ENCODE results near the gene RUVBL2. TPM values are rescaled to one million over a fixed set of nuclear protein-coding genes. Genes with fewer than 3 reads are reported as not detected.
"Not testable (repeated sequence)": the region's sequence is repeated elsewhere in the genome, so short reads cannot be mapped to it uniquely, and the experiment has no call there.

Gene RUVBL2
- polyA plus RNA-seq, 3 donors, result 40.1 to 44.4 (median 41.9) TPM

DNA sequence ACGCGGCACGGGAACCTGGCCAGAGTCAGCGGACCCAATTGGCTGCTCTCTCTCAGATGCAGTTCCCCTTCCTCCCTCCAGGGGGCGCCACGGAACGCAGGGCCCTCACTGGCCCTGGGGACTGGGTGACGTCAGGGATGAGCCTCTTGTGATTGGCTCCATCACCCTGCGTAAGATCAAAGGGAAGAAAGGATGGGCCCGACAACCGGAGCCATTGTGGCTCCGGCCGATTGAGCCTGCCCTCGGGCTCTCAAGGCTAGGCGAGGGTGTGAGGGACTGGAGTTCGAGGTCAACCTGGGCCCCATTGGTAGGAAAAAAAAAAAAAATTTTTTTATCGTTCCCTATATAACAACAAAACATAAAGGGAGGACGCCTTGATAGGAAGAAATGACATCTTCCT lies 43.1 kb downstream of the RUVBL2 start, which contains the start of gene CGB1:
Gene CGB1 (minus strand): TSS at position 81 of the 400 bp plus-strand sequence. CDS start 184 bp downstream, outside the sequence.
- intact Hi-C loops (cut with micrococcal nuclease); H3K27me3 ChIP-seq (ENCODE audit: control insufficient read depth in 2 of 2, insufficient read depth in 2 of 2, low read length in 2 of 2); H3K4me3 Mint-ChIP-seq; H3K4me1 Mint-ChIP-seq; H3K27ac ChIP-seq (ENCODE audit: low read depth in 1 of 2, low read length in 2 of 2); H4K20me1 ChIP-seq (ENCODE audit: insufficient read depth, low read length); H3K9me3 ChIP-seq (replicated peaks in 1 of 2; ENCODE audit: control insufficient read depth in 1 of 2, insufficient read depth in 1 of 2, low read length in 2 of 2); H2AFZ ChIP-seq (ENCODE audit: insufficient read depth, low read depth, low read length, poor library complexity, severe bottlenecking); H3K27ac Mint-ChIP-seq; H3K79me2 ChIP-seq (ENCODE audit: insufficient read depth, low read length); H3K9ac ChIP-seq (ENCODE audit: insufficient read depth, low read length, poor library complexity, severe bottlenecking); H3K4me2 ChIP-seq (replicated peaks; ENCODE audit: extremely low read depth, low read length, poor library complexity, severe bottlenecking); H3K36me3 ChIP-seq (replicated peaks in 1 of 2; ENCODE audit: control insufficient read depth in 1 of 2, insufficient read depth in 2 of 2, low read length in 2 of 2); H3K36me3 Mint-ChIP-seq; H3K4me3 ChIP-seq (replicated peaks in 1 of 3; ENCODE audit: low read depth in 2 of 3, low read length in 3 of 3); H3K4me1 ChIP-seq (ENCODE audit: control insufficient read depth in 1 of 2, insufficient read depth in 2 of 2, low read length in 2 of 2); H3K9me3 Mint-ChIP-seq: not testable (repeated sequence)
- H3K27me3 Mint-ChIP-seq (ENCODE audit: low read depth in 3 of 3), result peaks cover 2 to 12% (median 7%) of the 10 kb centered on the region in 3 donors
- peak in 1 of 3 donors; percentile 25 for DNase-seq
- WGBS (ENCODE audit: insufficient coverage), result 36% methylated on average over 2 of the region's 18 CpGs
- TF ChIP-seq CTCF (IDR thresholded peaks at IDR 0.05), result peak; percentile 43

DNA sequence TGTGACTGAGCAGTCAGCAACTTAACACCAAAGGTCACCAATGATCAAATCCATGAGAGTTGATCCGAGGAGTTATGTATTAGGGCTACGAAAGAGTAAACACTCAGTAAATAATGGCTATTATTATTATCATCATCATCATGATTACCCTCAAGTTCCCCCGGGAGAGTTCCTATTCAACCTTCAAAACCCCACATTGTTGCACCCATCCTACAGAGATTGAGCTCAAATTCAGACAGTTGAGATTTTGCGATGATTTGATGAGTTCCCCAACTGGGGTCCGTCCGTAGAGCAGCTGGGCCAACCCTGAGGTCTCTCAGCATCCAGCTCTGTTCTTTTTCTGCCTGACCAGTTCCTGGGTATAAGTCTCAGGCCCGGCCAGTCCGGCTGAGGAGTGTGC lies 44.4 kb downstream of the RUVBL2 start:
- H3K27ac Mint-ChIP-seq; H3K4me3 Mint-ChIP-seq; H3K4me1 ChIP-seq (ENCODE audit: control insufficient read depth in 1 of 2, insufficient read depth in 2 of 2, low read length in 2 of 2); intact Hi-C loops (cut with micrococcal nuclease); H3K27me3 ChIP-seq (ENCODE audit: control insufficient read depth in 2 of 2, insufficient read depth in 2 of 2, low read length in 2 of 2); H3K4me3 ChIP-seq (replicated peaks in 1 of 3; ENCODE audit: low read depth in 2 of 3, low read length in 3 of 3); H2AFZ ChIP-seq (ENCODE audit: insufficient read depth, low read depth, low read length, poor library complexity, severe bottlenecking); H3K9ac ChIP-seq (ENCODE audit: insufficient read depth, low read length, poor library complexity, severe bottlenecking); H3K36me3 Mint-ChIP-seq; H3K9me3 ChIP-seq (replicated peaks in 1 of 2; ENCODE audit: control insufficient read depth in 1 of 2, insufficient read depth in 1 of 2, low read length in 2 of 2); H3K79me2 ChIP-seq (ENCODE audit: insufficient read depth, low read length); DNase-seq; H3K4me2 ChIP-seq (replicated peaks; ENCODE audit: extremely low read depth, low read length, poor library complexity, severe bottlenecking); H3K9me3 Mint-ChIP-seq; H4K20me1 ChIP-seq (ENCODE audit: insufficient read depth, low read length); H3K27ac ChIP-seq (ENCODE audit: low read depth in 1 of 2, low read length in 2 of 2); H3K4me1 Mint-ChIP-seq; H3K36me3 ChIP-seq (replicated peaks in 1 of 2; ENCODE audit: control insufficient read depth in 1 of 2, insufficient read depth in 2 of 2, low read length in 2 of 2); H3K27me3 Mint-ChIP-seq (ENCODE audit: low read depth in 3 of 3): not testable (repeated sequence)
- WGBS (ENCODE audit: insufficient coverage), result no CpG with 5 or more reads among the region's 8 CpGs

DNA sequence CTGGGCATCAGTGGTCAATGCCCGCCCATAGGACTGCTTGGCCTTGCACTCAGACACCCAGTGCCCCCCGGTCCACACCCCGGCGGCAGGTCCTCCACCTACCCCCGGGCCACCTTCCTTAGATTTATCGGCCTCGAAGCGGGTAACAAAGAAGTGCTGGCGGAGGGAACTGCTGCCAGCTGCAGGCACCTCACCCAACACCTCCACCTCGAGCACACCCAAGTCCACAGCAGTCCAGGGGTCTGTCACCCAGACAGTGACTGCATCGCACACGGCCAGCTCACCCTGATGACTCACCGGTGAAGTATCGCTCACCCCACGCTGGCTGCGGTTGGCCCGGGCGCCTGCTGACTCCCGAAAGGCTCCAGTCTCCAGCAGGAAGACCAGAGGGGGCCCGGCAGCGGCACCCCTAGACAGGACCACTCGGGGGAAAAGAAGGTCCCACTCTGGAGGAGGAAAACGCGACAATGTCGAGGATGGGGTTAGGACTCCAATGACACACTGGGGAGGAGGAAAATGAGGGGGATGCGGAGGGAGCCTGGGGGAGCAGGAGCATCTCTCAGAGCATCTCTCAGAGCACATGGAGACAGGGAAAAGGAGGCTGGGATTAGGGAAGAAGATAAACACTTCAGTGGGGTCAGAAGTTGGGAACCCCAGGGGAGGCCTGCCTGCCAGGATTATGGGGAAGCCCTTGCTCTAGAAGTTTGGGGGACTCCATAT lies 45.0 kb downstream of the RUVBL2 start:
- H3K27ac ChIP-seq (ENCODE audit: low read depth in 1 of 2, low read length in 2 of 2); H3K9me3 ChIP-seq (replicated peaks in 1 of 2; ENCODE audit: control insufficient read depth in 1 of 2, insufficient read depth in 1 of 2, low read length in 2 of 2); H4K20me1 ChIP-seq (ENCODE audit: insufficient read depth, low read length); H3K4me1 ChIP-seq (ENCODE audit: control insufficient read depth in 1 of 2, insufficient read depth in 2 of 2, low read length in 2 of 2); H3K27me3 ChIP-seq (ENCODE audit: control insufficient read depth in 2 of 2, insufficient read depth in 2 of 2, low read length in 2 of 2); H3K4me1 Mint-ChIP-seq; H3K9me3 Mint-ChIP-seq; H3K36me3 ChIP-seq (replicated peaks in 1 of 2; ENCODE audit: control insufficient read depth in 1 of 2, insufficient read depth in 2 of 2, low read length in 2 of 2); intact Hi-C loops (cut with micrococcal nuclease); H3K4me3 ChIP-seq (replicated peaks in 1 of 3; ENCODE audit: low read depth in 2 of 3, low read length in 3 of 3); H3K79me2 ChIP-seq (ENCODE audit: insufficient read depth, low read length); H3K9ac ChIP-seq (ENCODE audit: insufficient read depth, low read length, poor library complexity, severe bottlenecking); H2AFZ ChIP-seq (ENCODE audit: insufficient read depth, low read depth, low read length, poor library complexity, severe bottlenecking); H3K4me3 Mint-ChIP-seq; H3K27ac Mint-ChIP-seq; H3K4me2 ChIP-seq (replicated peaks; ENCODE audit: extremely low read depth, low read length, poor library complexity, severe bottlenecking); DNase-seq; H3K36me3 Mint-ChIP-seq: not testable (repeated sequence)
- H3K27me3 Mint-ChIP-seq (ENCODE audit: low read depth in 3 of 3), result peaks cover 2 to 11% (median 7%) of the 10 kb centered on the region in 3 donors
- WGBS (ENCODE audit: insufficient coverage), result 90% methylated on average over 12 of the region's 26 CpGs

DNA sequence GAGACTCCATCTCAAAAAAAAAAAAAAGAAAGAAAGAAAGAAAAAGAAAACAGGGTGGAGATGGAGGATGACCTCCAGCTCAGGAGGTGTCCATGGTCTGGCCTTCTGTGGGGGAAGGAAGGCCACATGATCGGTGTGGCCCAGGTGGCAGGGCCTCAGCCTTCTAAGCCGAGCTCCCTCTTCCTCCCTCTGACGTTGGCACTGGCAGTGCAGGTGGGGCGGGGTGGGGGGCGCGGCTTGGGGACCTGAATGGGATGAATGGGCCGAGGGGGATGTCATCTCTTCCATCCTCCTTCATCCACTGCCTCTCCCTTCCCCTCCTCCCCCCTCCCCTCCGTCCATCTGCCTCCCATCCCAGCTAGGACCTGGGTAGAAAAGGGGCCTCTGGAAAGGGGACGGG lies 46.0 kb downstream of the RUVBL2 start:
- intact Hi-C loops (cut with micrococcal nuclease); H3K27ac ChIP-seq (ENCODE audit: low read depth in 1 of 2, low read length in 2 of 2); H3K9ac ChIP-seq (ENCODE audit: insufficient read depth, low read length, poor library complexity, severe bottlenecking); H4K20me1 ChIP-seq (ENCODE audit: insufficient read depth, low read length); H3K27ac Mint-ChIP-seq; H3K79me2 ChIP-seq (ENCODE audit: insufficient read depth, low read length); DNase-seq; H3K4me1 ChIP-seq (ENCODE audit: control insufficient read depth in 1 of 2, insufficient read depth in 2 of 2, low read length in 2 of 2); H2AFZ ChIP-seq (ENCODE audit: insufficient read depth, low read depth, low read length, poor library complexity, severe bottlenecking); H3K27me3 ChIP-seq (ENCODE audit: control insufficient read depth in 2 of 2, insufficient read depth in 2 of 2, low read length in 2 of 2); H3K4me1 Mint-ChIP-seq; H3K4me2 ChIP-seq (replicated peaks; ENCODE audit: extremely low read depth, low read length, poor library complexity, severe bottlenecking); H3K9me3 Mint-ChIP-seq; H3K4me3 ChIP-seq (replicated peaks in 1 of 3; ENCODE audit: low read depth in 2 of 3, low read length in 3 of 3); H3K9me3 ChIP-seq (replicated peaks in 1 of 2; ENCODE audit: control insufficient read depth in 1 of 2, insufficient read depth in 1 of 2, low read length in 2 of 2); H3K36me3 Mint-ChIP-seq; H3K4me3 Mint-ChIP-seq; H3K36me3 ChIP-seq (replicated peaks in 1 of 2; ENCODE audit: control insufficient read depth in 1 of 2, insufficient read depth in 2 of 2, low read length in 2 of 2): not testable (repeated sequence)
- peaks cover 2 to 11% (median 7%) of the 10 kb centered on the region in 3 donors for H3K27me3 Mint-ChIP-seq (ENCODE audit: low read depth in 3 of 3)
- no CpG with 5 or more reads among the region's 9 CpGs for WGBS (ENCODE audit: insufficient coverage)
